GM21367 (cell line): ENCODE data around the gene SRGAP3.

Experiments
- ATAC-seq: cut with Tn5 transposase; IDR thresholded peaks from one replicate; pipeline ENCODE4 v1.9.1; 2021; ENCODE audit not compliant: unreplicated experiment

Gene SRGAP3

DNA sequence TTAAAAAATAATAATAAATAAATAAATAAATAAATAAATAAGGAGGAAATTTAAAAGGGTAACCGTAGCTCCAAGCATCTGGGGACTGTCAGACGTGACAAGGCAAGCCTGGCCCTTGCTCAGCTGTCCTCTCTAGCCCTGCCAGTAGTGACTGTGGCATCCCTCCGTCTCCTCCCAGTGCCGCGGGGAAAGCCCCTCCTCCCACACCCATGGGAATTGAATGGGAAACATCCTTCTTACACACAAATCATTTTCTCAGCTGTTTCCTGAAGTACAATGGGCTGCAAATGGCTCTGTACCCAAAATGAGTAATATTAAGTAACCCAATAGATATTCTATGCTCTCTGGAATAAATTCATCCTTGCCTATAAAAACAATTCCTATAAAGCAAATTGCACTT lies 184.6 kb downstream of the SRGAP3 start:
- no peak for ATAC-seq

DNA sequence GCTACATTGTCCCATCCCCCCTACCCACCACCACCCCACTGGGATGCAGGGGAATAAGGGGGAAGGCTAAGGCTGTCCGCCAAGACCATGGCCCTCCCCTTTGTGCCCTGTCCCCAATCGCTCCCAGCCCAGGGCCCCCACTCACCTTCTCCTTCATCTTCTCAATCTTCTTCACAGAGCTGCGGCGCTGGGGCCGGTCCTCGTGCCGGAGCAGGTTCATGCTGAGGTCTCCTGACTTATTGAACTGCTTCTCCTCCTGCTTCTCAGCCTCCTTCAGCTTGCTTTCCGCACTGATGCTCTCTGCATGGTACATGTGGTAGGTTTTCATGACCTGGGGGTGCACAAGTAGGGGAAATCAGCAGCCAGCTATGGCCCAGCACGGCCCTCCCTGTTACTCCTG lies 185.2 kb downstream of the SRGAP3 start:
- ATAC-seq: no peak

DNA sequence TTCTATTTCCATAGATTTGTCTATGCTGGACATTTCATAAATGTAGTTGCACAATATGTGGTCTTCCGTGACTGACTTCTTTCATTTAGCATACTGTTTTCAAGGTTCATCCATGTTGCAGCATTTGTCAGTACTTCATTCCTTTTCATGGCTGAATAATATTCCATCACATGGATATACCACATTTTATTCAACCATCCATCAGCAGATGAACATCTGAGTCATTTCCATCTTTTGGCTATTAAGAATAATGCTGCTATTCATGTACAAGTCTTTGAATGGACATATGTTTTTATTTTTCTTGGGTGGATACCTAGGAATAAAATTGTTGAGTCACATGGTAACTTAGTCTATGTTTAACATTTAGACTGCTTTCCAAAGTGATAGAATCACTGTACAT lies 186.9 kb downstream of the SRGAP3 start:
- no peak for ATAC-seq

DNA sequence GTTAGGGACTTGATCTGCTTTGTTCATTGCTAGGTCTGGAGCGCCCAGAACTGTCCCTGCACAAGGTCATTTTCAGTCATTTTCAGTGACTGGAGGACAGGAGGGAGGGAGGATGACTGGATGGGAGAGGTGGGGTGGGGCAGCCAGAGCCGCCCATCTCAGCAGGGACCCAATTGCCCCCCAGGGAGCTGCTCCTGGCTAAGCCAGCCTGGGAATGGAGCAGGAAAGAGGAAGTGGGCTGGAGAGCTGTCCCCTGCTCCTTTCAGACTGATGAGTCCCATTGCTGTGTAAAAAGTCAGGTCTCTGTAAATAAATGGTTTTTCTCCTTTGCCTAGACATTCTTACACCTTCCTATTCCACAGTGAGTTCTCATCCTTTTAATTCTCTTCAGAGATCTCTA lies 187.8 kb downstream of the SRGAP3 start:
- no peak for ATAC-seq

DNA sequence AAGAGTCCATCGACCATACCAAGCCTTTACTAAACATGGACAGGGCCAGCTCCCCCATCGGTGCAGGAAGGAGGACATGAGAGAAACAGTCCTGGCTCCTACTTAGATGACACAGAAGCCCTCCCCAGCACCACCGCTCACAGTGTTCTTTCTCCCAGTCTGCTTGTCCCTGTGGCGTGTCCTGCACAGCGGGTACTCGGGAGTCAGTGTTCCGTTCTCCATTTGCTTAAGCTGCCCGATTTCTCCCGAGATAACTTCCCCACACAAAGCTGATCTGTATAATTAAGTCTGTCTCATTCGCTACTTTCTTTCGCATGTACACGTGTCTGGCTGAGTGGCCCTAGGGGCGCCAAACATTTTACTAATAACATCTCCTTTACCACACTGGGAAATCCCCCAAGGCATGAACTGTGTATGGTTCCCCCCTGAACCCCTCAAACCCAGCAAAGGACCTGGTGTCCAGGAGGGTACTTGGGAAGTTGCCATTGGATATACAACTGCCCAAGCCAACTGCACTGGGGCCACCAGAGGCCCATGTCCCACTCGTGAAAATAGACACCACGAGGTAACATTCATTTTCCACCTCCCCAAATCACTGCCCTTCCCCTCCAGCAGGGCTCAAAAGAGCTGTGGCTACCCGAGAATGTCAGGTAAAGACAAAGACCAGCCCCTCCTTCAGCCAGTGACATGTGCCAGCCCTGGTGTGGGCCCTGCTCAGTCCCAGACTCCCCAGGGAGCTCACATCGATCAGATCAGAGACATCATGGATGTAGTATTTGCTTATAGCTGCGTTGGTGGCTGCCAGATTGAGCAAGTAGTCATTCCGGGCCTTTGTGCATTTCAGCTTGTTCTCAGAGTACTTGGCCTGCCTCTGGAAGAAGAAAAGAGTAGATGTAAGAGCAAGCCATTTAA lies 189.7 kb downstream of the SRGAP3 start:
- no peak for ATAC-seq

DNA sequence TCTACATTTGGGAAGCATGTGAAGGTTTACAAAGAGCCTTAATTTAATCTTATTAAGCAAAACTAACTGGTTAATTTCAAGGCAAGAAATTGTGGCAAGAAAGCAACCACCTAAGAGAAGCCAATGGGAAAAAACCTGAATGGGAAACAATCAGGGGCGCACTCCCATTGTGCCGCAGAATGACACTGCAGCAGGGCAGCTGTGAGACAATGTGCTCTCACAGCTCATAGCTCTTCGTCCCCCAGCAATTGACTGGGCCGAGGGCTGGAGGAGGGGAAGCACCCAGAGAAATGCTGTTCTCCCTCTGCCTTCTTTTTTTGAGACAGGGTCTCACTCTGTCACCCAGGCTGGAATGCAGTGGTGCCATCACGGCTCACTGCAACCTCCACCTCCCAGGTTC lies 192.9 kb downstream of the SRGAP3 start:
- no peak for ATAC-seq

DNA sequence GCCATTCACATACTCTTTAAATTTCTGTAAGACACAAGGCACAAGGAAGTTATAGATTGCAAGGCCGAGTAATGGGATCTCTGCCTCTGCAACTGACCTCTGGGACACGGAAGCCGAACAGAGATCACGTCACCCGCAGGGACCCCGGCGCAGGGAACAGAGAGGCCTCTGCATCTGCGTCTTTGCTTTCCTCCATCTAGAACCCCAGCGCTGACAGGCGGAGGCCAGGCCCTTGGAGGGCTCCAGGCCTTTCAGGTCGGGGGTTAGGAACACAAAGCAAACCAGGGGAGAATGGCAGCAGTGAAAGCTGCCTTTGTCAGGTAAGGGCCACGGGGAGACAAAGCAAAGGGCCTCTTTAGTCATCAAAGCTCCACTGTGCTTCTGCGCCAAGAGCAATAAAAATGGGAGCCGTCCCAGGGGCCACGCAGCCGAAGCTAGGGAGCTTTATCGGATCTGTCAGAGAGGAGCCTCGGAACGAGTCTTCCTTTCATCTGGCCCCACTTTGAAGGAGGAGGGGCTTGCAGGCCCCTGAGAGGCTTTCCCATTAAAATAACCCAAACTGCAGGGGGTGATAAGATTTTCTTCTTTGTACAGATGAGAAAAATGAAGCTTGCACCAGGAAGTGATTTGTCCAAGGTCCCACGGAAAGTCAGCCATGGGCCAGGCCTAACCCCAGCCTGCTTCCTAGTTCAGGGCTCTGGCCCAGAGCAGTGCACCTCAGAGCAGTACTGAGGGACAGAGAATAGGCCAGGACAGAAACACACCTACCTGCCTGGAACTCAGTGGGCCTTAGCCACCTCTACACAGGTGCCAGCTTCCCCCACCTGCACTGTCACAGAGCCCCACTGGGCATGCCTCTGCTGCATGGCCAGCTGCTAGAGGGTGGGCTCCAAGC lies 201.7 kb downstream of the SRGAP3 start:
- ATAC-seq: no peak

DNA sequence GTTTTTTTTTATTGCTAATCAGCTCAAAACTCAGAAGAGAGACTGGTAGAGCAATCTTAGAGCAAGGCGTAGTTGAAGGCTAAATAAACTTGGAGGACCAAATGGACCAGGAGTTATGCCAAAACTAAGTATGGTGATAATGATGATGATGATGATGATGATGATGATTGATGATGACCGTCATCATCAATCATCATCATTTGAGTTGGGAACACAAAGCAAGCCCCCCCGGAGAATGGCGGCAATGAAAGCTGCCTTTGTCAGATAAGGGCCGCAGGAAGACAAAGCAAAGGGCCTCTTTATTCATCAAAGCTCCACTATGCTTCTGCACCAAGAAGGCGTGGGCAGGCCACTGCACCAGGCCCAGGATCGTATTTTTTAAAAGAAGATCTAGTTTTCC lies 204.1 kb downstream of the SRGAP3 start:
- no peak for ATAC-seq

DNA sequence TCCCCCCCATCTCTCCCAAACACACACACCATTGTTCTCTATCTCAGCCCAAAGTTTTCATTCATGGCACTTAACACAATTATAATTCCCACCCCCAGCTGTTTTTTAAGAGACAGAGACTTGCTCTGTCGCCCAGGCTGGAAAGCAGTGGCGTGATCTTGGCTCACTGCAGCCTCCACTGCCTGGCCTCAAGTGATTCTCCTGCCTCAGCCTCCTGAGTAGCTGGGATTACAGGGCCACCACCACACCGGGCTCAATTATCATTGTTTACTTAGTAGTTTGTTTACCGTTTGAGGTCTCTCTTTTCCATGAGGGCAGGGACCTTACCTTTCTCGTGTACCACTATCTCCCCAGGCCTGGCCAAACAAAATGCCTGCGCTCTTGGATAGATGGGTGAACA lies 206.4 kb downstream of the SRGAP3 start:
- no peak for ATAC-seq

DNA sequence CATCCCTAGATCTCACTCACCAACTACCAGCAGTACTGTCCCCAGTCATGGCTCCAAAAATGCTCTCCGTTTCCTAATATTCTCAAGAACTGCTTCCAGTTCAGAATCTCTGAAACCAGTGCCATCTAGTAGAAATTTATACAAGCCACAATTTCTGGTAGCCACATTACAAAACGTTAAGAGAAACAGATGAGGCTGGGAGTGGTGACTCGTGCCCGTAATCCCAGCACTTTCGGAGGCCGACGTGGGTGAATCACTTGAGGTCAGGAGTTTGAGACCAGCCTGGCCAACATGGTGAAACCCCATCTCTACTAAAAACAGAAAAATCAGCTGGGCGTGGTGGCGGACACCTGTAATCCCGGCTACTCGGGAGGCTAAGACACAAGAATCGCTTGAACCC lies 207.8 kb downstream of the SRGAP3 start:
- ATAC-seq: no peak

DNA sequence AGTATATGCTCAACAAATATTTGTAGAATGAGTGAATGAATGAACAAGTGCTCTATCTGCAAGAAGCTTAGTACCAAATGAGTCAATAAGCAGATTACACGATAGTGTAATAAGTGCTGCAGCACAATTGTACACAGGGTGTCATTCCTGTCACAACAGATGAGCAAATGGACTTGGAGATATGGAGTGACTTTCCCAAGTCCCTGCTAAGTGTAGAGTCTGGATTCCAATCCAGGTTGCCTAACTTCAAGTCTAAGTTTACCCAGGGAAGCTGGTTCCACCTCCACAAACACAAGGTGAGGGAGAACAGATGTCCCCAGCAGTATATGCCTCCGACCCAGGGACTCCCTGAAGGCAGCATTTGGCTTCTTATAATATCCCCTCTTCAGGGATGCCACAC lies 208.4 kb downstream of the SRGAP3 start:
- ATAC-seq: no peak

DNA sequence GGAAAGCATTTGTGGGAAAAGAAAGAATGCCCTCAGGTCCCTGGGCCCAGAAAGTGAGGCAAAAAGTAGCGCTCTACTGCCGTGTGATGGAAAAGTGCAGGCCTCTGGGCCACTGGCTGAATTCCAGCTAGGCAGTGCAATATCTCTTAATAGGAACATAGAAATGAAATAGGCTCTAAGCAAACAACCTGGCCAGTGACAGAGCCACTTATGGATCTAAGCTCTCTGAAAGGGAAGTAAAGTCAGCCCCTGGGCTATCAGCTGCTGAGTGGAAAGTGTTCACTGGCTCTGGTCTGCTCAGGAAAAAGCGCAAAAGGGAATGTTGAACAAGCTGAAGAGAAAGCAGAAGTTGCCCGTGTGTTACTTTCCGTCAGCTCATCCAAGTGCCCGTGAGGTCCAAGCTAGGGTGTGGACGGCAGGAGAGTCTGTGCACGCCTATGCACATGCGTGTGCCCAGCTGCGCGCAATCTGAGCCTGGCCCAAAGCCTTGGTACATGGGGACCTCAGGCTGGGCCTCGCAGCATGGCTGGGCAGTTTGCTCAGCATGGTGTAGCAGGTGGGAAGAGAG lies 212.2 kb downstream of the SRGAP3 start:
- ATAC-seq: no peak

DNA sequence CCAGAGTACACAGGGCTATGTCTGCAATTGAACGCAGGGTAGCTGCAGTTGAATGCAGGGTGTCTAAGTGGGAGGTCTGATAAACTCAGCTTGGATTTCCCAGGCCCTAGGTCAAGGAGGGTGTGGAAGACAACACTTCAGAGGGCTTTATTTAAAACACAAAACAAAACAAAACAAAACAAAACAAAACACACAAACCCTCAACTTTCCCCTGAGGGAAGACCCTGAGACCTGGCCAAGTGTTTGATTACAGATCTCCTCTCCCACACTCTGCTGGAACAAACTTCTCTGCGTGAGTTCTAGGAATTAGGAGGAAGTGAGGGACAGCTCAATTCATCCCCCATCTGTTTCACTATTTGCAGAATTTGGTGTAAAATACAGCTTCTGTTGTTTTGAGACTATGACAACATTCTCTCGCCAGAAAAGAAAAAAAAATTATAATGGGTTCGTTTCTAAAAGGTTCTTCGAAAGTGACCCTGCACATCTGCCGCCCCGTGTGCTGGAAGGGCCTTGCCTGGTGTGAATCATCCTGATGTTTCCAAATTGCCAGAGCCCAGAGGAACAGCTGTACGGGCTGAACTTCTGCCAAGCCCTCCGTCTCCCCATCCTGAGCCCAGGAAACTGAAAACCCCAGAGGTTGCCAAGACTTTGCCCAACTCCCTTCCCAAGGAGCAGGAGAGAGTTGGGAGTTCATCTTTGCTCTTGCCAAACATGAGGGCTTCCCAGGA lies 212.9 kb downstream of the SRGAP3 start:
- no peak for ATAC-seq

DNA sequence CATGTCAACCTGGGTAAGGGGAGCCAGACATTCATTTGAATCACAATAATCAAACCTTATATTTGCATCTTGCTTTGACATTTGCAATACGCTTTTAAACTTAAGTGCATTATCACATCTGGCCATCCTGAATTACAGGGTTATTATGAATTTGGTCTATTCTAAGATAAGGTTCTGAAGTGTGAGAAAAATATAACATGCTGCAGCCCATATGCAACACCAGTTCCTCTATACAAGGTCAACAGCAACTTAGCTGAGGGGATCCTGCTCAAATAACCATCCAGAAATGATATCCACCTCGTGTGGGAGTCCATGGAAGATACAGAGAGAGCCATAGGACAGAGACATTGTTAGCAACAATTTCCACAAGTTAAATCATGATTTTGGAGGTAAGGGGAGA lies 213.5 kb downstream of the SRGAP3 start:
- ATAC-seq: no peak

DNA sequence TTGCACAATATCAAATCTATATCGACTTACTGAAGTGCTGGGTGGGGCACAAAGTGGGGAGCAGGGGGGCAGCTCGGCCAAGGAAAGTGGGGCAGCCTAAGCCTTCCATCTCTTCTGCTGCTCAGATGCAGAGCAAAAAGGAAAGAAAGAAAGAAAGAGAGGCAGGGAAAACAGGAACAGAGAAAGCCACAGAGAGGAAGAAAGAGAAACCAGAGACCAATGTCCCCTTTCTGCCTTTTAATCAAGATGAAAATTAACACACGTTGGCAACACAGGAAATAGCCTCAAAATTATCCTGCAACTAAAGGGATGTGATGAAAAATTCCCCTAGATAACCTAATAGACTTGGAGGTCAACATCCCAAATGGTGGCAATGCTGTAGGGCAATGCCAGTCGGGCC lies 214.0 kb downstream of the SRGAP3 start:
- ATAC-seq: no peak

DNA sequence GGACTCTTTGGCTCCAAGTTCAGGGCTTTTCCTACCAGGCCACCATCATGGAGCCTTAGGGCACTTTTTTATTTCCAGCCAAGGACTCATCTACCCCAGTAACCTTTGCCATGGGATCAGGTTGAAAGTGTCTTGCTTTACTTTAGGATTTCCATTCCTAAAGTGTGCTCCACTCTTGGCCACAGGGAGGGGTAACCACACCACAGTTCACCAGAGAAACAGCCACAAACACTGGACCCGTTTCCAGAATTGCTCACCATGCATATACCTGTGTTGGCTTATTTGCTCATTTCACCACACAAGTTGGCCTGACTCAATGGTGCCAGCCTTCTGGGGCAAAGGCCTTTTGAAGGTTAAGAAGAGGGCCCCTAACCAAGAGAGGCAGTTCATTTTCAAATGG lies 215.6 kb downstream of the SRGAP3 start:
- ATAC-seq: no peak

DNA sequence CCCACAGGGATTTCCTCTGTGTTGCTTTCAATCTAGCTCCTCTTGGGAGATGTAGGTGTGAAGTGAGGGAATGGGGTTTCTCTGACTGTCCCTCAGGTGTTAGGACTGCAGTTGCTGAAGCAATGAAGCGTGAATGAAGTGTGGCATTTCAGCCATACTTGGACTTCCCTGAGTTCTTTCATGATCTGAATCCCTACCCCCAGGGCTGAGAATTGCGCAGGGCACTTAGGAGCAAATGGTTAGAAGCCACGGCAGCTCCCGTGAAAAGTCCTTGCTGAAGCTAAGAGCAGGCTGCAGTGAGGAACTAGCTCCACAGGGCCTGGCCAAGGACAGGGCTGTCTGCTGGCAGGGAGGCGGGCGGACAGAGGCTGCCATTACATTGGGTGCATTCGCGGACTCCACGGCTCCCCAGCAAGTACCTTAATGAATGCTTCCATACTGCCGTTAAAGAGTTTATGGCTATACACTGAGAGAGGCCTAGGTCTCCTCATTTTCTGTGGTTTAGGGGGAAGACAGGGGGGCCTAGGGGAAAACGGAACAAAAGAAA lies 217.1 kb downstream of the SRGAP3 start:
- ATAC-seq: no peak

DNA sequence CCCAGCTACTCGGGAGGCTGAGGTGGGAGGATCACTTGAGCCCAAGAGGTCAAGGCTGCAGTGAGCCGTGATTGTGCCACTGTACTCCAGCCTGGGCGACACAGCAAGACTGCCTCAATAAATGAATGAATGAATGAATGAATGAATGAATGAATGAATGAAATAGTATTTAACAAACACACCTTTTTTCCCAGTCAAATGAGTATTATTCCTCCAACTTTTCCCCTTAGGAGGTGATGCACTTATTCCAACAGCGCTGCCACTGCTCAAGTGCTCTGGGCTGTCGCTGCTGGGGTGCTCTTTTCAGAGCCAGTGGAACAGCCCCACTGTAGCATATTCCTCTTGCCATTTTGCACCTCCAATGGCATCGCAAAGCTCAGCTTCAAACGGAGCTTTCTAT lies 219.4 kb downstream of the SRGAP3 start:
- no peak for ATAC-seq

DNA sequence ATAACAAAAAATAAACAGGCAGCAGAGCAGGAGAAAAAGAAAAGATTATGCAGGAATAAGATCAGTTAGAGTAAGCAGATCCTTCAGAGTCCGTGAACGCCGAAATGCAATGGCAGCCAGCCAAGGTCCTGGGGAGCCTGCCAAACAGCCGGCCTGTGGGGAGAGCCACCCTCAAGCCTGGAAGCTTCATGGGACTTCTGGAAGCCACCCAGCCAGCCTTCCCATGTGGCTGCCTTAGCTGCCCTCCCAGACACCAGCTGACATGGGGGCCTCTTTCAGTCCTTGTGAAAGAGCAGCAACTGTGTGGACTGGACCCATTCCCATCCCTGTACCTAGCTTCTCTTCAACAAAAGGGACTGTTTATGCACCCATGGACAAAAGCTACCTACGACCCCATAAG lies 221.3 kb downstream of the SRGAP3 start:
- no peak for ATAC-seq

DNA sequence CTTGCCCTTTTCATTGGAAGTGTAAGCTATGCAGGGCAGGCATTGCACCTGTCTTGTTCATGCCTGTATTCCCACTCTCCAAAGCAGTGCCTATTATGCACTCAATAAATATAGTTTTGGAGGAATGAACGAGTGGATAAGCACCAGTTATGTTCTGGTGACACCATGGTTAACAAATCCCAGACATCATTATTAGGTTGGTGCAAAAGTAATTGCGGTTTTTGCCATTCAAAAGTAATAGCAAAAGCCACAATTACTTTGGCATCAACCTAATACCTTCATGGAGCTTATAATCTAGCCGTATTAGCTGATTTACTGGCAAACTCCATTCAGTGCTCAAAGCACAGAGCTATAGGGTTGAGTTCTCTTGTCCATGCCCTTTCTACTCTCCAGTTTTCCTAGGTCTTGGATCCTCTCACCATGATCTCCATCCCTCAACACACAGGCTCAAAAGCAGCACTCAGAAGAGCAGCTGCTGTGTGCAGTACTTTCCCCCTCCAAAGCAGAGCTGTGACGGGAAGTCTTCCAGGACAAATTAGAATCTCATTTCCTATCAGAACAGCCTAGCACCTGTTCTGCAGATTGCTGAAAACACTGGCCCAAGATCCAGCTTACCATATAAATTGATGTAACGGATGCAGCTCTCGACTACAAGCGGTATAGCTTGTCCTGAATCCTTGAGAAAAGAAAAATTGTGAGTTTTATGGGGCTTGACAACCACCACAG lies 223.0 kb downstream of the SRGAP3 start:
- ATAC-seq: no peak
